ENCODE measurements around the gene PPP6R2. TPM values are rescaled to one million over a fixed set of nuclear protein-coding genes. Genes with fewer than 3 reads are reported as not detected.

PPP6R2 gene
- total and polyA plus RNA-seq, 12 donors: 34.7 to 51.5 (median 37.7) TPM

- H3K36me3 ChIP-seq: no peaks in the 10 kb centered on the region
- intact Hi-C loops (cut with DNase I): no loop called here
- H3K9me3 ChIP-seq: no peaks in the 10 kb centered on the region
- no peak overlapping the region for H3K4me3 ChIP-seq
- no peak for TF ChIP-seq CTCF (IDR thresholded peaks at IDR 0.05)
- DNase-seq: no peak
- peaks cover 0 to 16% (median 5%) of the 10 kb centered on the region in 9 donors for H3K4me1 ChIP-seq
- no peak overlapping the region for H3K27ac ChIP-seq
- H3K27me3 ChIP-seq: no peaks in the 10 kb centered on the region
- ATAC-seq: no peak
- WGBS, 2 donors: 87 to 92% methylated on average over 29 of the region's 45 CpGs
Observed at GRCh38 chr22:50316114-50317065, 26.7 kb upstream of the PPP6R2 start.

GRCh38 chr22:50317178-50317577 lies 25.9 kb upstream of the PPP6R2 start:
- WGBS, 2 donors: 95% methylated on average over 9 of the region's 9 CpGs
- DNase-seq: no peak

GRCh38 chr22:50317674-50318073 lies 25.5 kb upstream of the PPP6R2 start:
- H3K4me3 ChIP-seq: no peak overlapping the region
- DNase-seq: no peak
- no peak for ATAC-seq
- H3K36me3 ChIP-seq: no peaks in the 10 kb centered on the region
- peaks cover 0 to 16% (median 5%) of the 10 kb centered on the region in 9 donors for H3K4me1 ChIP-seq
- intact Hi-C loops (cut with DNase I): no loop called here
- no peak overlapping the region for H3K27ac ChIP-seq
- no peaks in the 10 kb centered on the region for H3K27me3 ChIP-seq
- no peak for TF ChIP-seq CTCF (IDR thresholded peaks at IDR 0.05)
- 88 to 95% methylated on average over 7 of the region's 7 CpGs for WGBS, 2 donors
- no peaks in the 10 kb centered on the region for H3K9me3 ChIP-seq

More at GRCh38 chr22:50317178-50317577, 25.9 kb upstream of the PPP6R2 start:
- no peak for TF ChIP-seq CTCF (IDR thresholded peaks at IDR 0.05)
- no peak for ATAC-seq
- intact Hi-C loops (cut with DNase I): no loop called here
- Histone ChIP-seq H3K27ac (no peak overlapping the region), H3K9me3 (no peaks in the 10 kb centered on the region), H3K36me3 (no peaks in the 10 kb centered on the region), H3K27me3 (no peaks in the 10 kb centered on the region), H3K4me1 (peaks cover 0 to 16% (median 5%) of the 10 kb centered on the region in 9 donors), H3K4me3 (no peak overlapping the region)

- no peaks in the 10 kb centered on the region for H3K27me3 ChIP-seq
Observed at GRCh38 chr22:50318356-50318697, 24.8 kb upstream of the PPP6R2 start.

More at GRCh38 chr22:50318356-50318697, 24.8 kb upstream of the PPP6R2 start:
- no peak for DNase-seq
- no peak overlapping the region for H3K27ac ChIP-seq
- intact Hi-C loops (cut with DNase I): no loop called here
- H3K4me3 ChIP-seq: no peak overlapping the region
- no peak for ATAC-seq
- 86 to 87% methylated on average over 7 of the region's 7 CpGs for WGBS, 2 donors
- TF ChIP-seq CTCF (IDR thresholded peaks at IDR 0.05): no peak
- H3K9me3 ChIP-seq: no peaks in the 10 kb centered on the region
- H3K4me1 ChIP-seq: peaks cover 0 to 16% (median 5%) of the 10 kb centered on the region in 9 donors
- no peaks in the 10 kb centered on the region for H3K36me3 ChIP-seq

Measured in heart right ventricle (tissue), 16 donors.